DND-41 (cell line): ENCODE measurements around the gene GRAMD2A.
A peak's percentile ranks its signal among the peaks of the same experiment; 100 is the strongest.

Source experiments
- ATAC-seq: fragments of 200-7000 bp; cut with Tn5 transposase; 3 replicates; pipeline ENCODE4 v1.9.1; 2021; ENCODE audit warnings: low read depth; ENCODE audit not compliant: insufficient read depth
- DNase-seq: peaks from one replicate; pipeline ENCODE4 v3.0.0-alpha.2; 2020
- H2AFZ ChIP-seq: 2 replicates; pipeline ENCODE4 v1.6.0; 2012; ENCODE audit warnings: low read depth, low read length
- H3K27ac ChIP-seq: 2 replicates; pipeline ENCODE4 v1.5.1; 2012; ENCODE audit warnings: low read length, inconsistent platforms
- H3K27me3 ChIP-seq: fragments of 200-600 bp; sonication (generic); 2 replicates; pipeline ENCODE4 v1.6.0; 2012; ENCODE audit warnings: low read length, mild to moderate bottlenecking, inconsistent platforms; ENCODE audit not compliant: insufficient read depth, poor library complexity
- H3K36me3 ChIP-seq: 2 replicates; pipeline ENCODE4 v1.5.1; 2012; ENCODE audit warnings: low read length, inconsistent platforms; ENCODE audit not compliant: insufficient read depth
- H3K4me1 ChIP-seq: 2 replicates; pipeline ENCODE4 v1.5.1; 2012; ENCODE audit warnings: mild to moderate bottlenecking, low read length; ENCODE audit not compliant: insufficient read depth
- H3K4me2 ChIP-seq: 2 replicates; pipeline ENCODE4 v1.6.0; 2012; ENCODE audit warnings: mild to moderate bottlenecking, moderate library complexity, low read length, inconsistent platforms; ENCODE audit not compliant: insufficient read depth
- H3K4me3 ChIP-seq, 2 experiments: fragments of 200-600 bp in 1 of 2; shearing (Covaris generic) in 1 of 2; 2 replicates each; pipeline ENCODE4 v1.5.1; 2012 to 2016; ENCODE audit warnings: inconsistent platforms in 2 of 2, low read length in 2 of 2, mild to moderate bottlenecking in 2 of 2, low read depth in 1 of 2, moderate library complexity in 1 of 2
- H3K79me2 ChIP-seq: 2 replicates; pipeline ENCODE4 v1.6.0; 2012; ENCODE audit warnings: low read length, inconsistent platforms; ENCODE audit not compliant: insufficient read depth
- H3K9ac ChIP-seq: 2 replicates; pipeline ENCODE4 v1.6.0; 2012; ENCODE audit warnings: low read depth, mild to moderate bottlenecking, inconsistent platforms, low read length, moderate library complexity
- H3K9me3 ChIP-seq: 2 replicates; pipeline ENCODE4 v1.5.1; 2012; ENCODE audit warnings: low read length, moderate library complexity, mild to moderate bottlenecking, inconsistent platforms; ENCODE audit not compliant: insufficient read depth, severe bottlenecking
- H4K20me1 ChIP-seq: 2 replicates; pipeline ENCODE4 v1.6.0; 2012; ENCODE audit warnings: low read length; ENCODE audit not compliant: insufficient read depth
- EZH2 ChIP-seq: IDR thresholded peaks from 3 replicates; pipeline ENCODE4 v1.6.1; 2012; ENCODE audit warnings: borderline replicate concordance, low read depth, mild to moderate bottlenecking, moderate library complexity, low read length, inconsistent platforms; ENCODE audit not compliant: severe bottlenecking
- TF ChIP-seq, protein P1 (sequence below): IDR thresholded peaks from 2 replicates; pipeline ENCODE4 v1.5.1; 2012; ENCODE audit warnings: borderline replicate concordance, low read length, moderate library complexity, mild to moderate bottlenecking; ENCODE audit not compliant: poor library complexity, severe bottlenecking; ENCODE audit errors: extremely low read depth

The GRAMD2A gene

DNA sequence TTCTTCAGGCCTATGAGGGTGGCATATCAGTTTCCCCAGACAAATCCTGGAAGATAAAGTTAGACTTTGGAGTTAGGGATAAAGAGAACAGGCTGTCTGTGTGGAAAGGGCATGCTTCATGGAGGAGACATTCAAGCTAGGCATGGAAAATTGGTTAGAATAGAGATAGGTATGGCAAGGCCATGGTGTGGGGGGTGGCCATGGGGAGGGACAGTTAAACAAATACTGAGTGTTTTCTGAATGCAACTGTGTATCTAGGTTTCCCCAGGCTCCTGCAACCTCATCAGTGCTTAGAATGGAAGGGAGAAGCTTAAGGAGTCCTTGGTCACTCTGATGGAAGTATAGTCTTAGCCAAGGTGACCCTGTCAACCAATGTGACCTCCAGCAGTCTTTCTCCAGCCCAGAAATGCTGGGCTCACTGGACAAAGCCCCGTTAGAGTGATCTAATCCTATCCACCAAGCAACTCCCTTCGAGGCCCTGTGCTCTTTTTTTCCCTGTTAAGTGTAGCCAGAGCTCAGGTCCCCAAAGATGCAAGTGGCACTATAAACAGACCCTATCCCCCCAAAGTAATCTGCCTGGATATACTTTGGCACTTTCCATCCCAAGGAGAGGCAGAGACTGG, 38.9 kb upstream of the GRAMD2A start:
- no peak overlapping the region for H2AFZ ChIP-seq
- peak overlapping the region; percentile 92 for H3K27ac ChIP-seq

DNA sequence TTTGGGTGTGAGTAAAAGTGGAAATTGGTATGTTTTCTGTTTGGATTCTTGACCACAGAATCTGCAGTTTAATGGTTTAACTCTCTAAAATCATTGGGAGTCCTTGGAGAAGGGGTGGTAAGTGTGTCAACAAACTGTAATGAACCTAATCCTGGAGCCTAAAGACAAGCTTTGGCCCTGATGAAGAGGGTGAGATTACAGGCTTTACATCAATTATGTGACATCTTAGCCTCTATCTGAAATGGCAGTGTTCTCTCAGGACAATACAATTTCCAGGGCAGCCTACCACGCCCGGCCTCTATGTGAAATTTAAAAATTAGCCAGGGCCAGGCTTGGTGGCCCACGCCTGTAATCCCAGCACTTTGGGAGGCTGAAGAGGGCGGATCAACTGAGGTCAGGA, 37.7 kb upstream of the GRAMD2A start:
- ATAC-seq (no peak), DNase-seq (no peak)
- TF ChIP-seq, protein P1, sequence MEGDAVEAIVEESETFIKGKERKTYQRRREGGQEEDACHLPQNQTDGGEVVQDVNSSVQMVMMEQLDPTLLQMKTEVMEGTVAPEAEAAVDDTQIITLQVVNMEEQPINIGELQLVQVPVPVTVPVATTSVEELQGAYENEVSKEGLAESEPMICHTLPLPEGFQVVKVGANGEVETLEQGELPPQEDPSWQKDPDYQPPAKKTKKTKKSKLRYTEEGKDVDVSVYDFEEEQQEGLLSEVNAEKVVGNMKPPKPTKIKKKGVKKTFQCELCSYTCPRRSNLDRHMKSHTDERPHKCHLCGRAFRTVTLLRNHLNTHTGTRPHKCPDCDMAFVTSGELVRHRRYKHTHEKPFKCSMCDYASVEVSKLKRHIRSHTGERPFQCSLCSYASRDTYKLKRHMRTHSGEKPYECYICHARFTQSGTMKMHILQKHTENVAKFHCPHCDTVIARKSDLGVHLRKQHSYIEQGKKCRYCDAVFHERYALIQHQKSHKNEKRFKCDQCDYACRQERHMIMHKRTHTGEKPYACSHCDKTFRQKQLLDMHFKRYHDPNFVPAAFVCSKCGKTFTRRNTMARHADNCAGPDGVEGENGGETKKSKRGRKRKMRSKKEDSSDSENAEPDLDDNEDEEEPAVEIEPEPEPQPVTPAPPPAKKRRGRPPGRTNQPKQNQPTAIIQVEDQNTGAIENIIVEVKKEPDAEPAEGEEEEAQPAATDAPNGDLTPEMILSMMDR, result no peak
- no peak for TF ChIP-seq EZH2
- Histone ChIP-seq H3K36me3 (peaks cover 3% of the 10 kb centered on the region; the same call in 1 of the 2 replicates), H2AFZ (no peak overlapping the region), H3K9me3 (no peaks in the 10 kb centered on the region), H3K4me1 (peaks cover 45% of the 10 kb centered on the region), H3K4me2 (no peak overlapping the region), H3K9ac (no peak overlapping the region), H3K27ac (no peak overlapping the region), H3K4me3 (no peak overlapping the region), H3K79me2 (peaks cover 7% of the 10 kb centered on the region), H4K20me1 (peaks cover 2% of the 10 kb centered on the region; the same call in 1 of the 2 replicates), H3K27me3 (no peaks in the 10 kb centered on the region)

More for the DNA sequence above, 38.9 kb upstream of the GRAMD2A start:
- H4K20me1 ChIP-seq, result no peaks in the 10 kb centered on the region
- H3K36me3 ChIP-seq, result peaks cover 14% of the 10 kb centered on the region
- no peaks in the 10 kb centered on the region for H3K9me3 ChIP-seq
- no peaks in the 10 kb centered on the region for H3K27me3 ChIP-seq
- H3K4me1 ChIP-seq, result peaks cover 44% of the 10 kb centered on the region
- H3K4me2 ChIP-seq, result peak overlapping the region; percentile 71
- peak overlapping the region; percentile 54 for H3K9ac ChIP-seq
- ATAC-seq (no peak), DNase-seq (no peak)
- TF ChIP-seq EZH2, result no peak
- TF ChIP-seq, protein P1, result no peak
- H3K79me2 ChIP-seq, result no peaks in the 10 kb centered on the region
- H3K4me3 ChIP-seq, result peak overlapping the region; percentile 6 to 49; a peak in 3 of 4 replicates

DNA sequence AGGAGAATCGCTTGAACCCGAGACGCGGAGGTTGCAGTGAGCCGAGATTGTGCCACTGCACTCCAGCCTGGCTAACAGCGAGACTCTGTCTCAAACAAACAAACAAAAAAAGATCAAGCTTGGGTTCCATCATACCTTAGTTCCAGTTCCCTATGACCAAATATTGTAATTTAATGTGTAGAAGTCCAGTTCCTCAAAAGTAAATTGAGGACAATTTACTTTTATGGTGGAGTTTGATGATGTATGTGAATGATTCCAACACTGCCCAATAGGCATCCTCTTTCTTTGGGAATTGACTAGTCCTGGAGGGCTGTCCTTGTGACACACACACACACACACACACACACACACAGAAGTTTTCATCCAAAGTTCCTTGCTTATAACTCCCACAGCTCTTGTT, 36.2 kb upstream of the GRAMD2A start:
- no peak for DNase-seq
- TF ChIP-seq, protein P1, result no peak
- no peak for TF ChIP-seq EZH2
- H3K9me3 ChIP-seq, result no peaks in the 10 kb centered on the region
- H3K27ac ChIP-seq, result no peak overlapping the region
- H3K4me2 ChIP-seq, result no peak overlapping the region
- H3K79me2 ChIP-seq, result peaks cover 22% of the 10 kb centered on the region
- no peak overlapping the region for H3K9ac ChIP-seq
- H3K4me1 ChIP-seq, result peaks cover 54% of the 10 kb centered on the region
- peaks cover 12% of the 10 kb centered on the region for H4K20me1 ChIP-seq
- no peaks in the 10 kb centered on the region for H3K27me3 ChIP-seq
- H3K4me3 ChIP-seq, result no peak overlapping the region
- ATAC-seq, result no peak
- no peak overlapping the region for H2AFZ ChIP-seq
- H3K36me3 ChIP-seq, result peaks cover 12% of the 10 kb centered on the region; the same call in 1 of the 2 replicates
